Breast epithelium (tissue), 3 donors: ENCODE measurements around the gene TSR3.

Experiments
- CTCF ChIP-seq, 3 donors: fragments of 450-650 bp; IDR thresholded peaks; one replicate each; pipeline ENCODE4 v1.5.1; 2016 to 2017; ENCODE audit warnings: antibody characterized with exemption in 3 of 3, mild to moderate bottlenecking in 3 of 3, moderate library complexity in 3 of 3
- POLR2A ChIP-seq: fragments of 450-650 bp; IDR thresholded peaks from one replicate; pipeline ENCODE4 v1.6.1; 2016; ENCODE audit warnings: antibody characterized with exemption, mild to moderate bottlenecking, moderate library complexity
- POLR2AphosphoS5 ChIP-seq, 3 donors: sonication (generic); formaldehyde crosslinking; IDR thresholded peaks; one replicate each; pipeline ENCODE4 v1.6.1; 2017; ENCODE audit warnings: antibody characterized with exemption in 3 of 3

DNA sequence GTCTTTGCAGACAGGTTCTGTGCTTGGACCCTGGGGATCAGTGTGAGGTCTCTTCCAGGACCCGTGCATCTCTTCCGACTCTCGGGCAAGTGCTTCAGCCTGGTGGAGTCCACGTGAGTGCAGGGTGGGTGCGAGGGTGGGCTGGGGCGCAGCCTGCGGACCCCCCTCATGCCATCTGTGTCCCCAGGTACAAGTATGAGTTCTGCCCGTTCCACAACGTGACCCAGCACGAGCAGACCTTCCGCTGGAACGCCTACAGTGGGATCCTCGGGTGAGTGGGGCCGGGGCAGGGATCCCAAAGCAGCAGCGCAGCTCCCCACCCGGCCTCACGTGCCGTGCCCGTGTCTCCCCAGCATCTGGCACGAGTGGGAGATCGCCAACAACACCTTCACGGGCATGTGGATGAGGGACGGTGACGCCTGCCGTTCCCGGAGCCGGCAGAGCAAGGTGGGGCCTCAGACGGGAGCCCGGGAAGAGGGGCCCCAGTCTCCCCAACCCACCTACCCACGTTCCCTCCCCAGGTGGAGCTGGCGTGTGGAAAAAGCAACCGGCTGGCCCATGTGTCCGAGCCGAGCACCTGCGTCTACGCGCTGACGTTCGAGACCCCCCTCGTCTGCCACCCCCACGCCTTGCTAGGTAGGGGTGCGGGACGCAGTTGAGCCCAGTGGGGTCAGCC lies 10.1 kb upstream of the TSR3 start:
- TF ChIP-seq POLR2AphosphoS5 (IDR thresholded peaks at IDR 0.05): no peak
- no peak for TF ChIP-seq CTCF (IDR thresholded peaks at IDR 0.05)
- no peak for TF ChIP-seq POLR2A
